ENCODE results near the gene ADCY9. TPM values are rescaled to one million over a fixed set of nuclear protein-coding genes. Genes with fewer than 3 reads are reported as not detected.

ADCY9 gene
- total RNA-seq, 1 experiment from 2014 or later, result 5.5 TPM

DNA sequence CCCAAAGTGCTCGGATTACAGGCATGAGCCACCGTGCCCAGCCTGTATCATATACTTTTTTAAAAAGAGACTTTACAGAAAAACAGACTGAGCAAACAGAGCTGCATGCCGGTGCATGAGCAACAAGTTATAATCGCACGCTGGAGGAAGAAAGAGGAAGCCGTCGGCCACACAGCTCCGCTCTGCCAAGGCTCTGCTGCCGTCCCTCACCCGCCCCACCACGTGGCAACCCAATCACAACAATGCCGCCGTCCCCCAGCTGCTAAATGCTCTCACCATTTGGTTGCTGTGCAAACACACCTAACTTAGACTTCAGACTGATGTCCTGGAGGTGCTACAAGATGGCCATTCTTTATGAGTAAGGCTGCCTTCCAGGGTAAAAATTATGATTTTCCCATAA lies 83.5 kb downstream of the ADCY9 start:
- DNase-seq (ENCODE audit: low read depth), result no peak

GRCh38 chr16:4028144-4028543 lies 88.1 kb downstream of the ADCY9 start:
- no peak for DNase-seq (ENCODE audit: low read depth)

DNA sequence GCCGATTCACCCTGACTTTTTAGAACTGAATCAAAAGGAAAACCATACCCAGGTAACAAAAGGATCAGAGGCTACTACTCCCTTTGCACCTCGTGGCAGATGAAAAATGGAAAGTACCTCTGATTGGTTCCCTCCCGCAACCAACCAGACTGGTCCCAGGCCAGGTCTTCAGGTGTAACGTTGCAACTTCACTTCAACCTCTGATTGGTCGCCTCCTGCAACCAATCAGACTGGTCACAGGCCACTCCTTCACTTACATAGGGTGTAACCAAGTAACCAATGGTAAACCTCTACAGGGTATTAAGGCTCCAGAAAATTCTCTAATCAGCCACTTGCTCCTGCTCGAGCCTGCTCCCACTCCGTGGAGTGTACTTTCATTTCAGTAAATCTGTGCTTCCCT lies 89.4 kb downstream of the ADCY9 start:
- DNase-seq (ENCODE audit: low read depth), result no peak

- no peak for DNase-seq (ENCODE audit: low read depth)
Observed at GRCh38 chr16:4025428-4025827, 90.8 kb downstream of the ADCY9 start.

GRCh38 chr16:4021916-4022315 lies 94.3 kb downstream of the ADCY9 start:
- no peak for DNase-seq (ENCODE audit: low read depth)

- peak; percentile 71 for DNase-seq (ENCODE audit: low read depth)
Observed at GRCh38 chr16:4021070-4021779, 95.0 kb downstream of the ADCY9 start.

DNA sequence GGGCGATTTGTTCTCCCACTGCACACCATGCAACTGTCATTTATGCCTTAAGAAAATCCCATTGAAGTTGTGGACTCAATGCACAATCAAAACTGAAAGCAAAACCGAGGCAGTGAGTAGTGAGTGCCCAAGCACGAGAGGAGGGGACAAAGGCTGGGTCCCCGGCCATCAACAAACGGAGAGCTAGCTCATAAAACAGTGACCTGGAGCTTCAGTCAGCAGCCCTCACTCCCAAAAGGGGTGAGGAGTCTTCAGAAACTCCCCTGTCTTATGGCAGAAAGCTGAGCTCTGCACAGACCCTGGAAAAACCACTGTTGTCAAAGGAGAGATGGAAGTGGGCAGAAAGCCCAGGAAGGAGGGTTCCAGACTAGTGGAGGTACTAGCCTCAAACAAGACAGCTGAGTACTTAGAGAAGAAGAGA lies 96.9 kb downstream of the ADCY9 start:
- DNase-seq (ENCODE audit: low read depth), result peak; percentile 46

GRCh38 chr16:4018391-4018790 lies 97.9 kb downstream of the ADCY9 start:
- DNase-seq (ENCODE audit: low read depth), result peak; percentile 23

DNA sequence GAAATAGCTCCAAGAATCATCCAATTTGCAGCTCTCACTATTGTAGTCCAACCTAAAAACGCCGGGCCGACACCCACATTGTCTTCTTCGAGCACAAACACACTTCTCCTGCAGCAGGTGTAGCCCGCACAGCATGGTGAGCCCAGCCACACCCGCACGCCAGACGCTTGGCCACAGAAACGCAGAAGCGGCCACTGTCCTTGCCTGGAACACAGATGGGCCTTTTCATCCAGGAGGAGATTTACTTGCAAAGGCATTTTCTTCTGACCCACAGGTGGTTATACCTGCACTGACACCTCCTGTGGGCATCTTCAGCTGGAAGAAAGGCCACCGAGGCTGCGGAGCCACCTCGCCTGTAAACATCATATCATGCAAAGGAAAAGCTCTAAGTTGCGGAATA lies 98.4 kb downstream of the ADCY9 start:
- no peak for DNase-seq (ENCODE audit: low read depth)

DNA sequence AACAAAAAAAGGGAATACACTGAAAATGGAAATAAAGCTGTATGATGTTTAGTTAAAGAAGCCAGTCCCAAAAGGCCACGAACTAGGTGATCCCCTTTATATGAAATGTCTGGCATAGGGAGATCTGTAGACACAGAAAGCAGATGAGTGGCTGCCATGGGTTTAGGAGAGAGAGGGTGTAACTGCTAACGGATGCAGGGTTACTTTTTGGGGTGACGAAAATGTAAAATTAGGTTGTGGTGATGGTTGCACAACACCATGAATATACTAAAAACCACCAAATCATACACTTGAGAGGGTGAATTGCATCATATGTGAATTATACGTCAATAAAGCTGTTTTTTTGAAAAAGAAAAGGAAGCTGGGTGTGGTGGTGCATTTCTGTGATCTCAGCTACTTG lies 99.6 kb downstream of the ADCY9 start:
- no peak for DNase-seq (ENCODE audit: low read depth)

DNA sequence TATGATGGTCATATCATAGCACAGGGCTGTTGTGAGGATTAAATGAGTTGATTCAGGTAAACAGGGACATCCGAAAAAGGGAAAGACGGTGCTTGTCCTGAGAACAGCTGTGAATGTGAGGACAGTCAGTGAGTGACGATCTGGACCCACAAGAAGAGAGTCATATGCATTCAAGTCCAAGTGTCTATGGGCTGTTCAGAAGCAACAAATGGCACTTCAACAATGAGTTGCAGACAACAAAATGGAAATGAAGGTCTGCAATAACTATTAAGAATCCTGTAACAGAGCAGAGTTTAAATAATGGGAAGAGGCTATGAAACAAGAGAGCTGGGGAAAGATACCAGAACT lies 100.3 kb downstream of the ADCY9 start:
- no peak for DNase-seq (ENCODE audit: low read depth)

- peak; percentile 30 for DNase-seq (ENCODE audit: low read depth)
Observed at GRCh38 chr16:4015275-4016004, 100.8 kb downstream of the ADCY9 start.

- no peak for DNase-seq (ENCODE audit: low read depth)
Observed at GRCh38 chr16:4011940-4012629, 104.2 kb downstream of the ADCY9 start.

GRCh38 chr16:4011225-4011939 lies 104.9 kb downstream of the ADCY9 start:
- DNase-seq (ENCODE audit: low read depth), result peak; percentile 32

DNA sequence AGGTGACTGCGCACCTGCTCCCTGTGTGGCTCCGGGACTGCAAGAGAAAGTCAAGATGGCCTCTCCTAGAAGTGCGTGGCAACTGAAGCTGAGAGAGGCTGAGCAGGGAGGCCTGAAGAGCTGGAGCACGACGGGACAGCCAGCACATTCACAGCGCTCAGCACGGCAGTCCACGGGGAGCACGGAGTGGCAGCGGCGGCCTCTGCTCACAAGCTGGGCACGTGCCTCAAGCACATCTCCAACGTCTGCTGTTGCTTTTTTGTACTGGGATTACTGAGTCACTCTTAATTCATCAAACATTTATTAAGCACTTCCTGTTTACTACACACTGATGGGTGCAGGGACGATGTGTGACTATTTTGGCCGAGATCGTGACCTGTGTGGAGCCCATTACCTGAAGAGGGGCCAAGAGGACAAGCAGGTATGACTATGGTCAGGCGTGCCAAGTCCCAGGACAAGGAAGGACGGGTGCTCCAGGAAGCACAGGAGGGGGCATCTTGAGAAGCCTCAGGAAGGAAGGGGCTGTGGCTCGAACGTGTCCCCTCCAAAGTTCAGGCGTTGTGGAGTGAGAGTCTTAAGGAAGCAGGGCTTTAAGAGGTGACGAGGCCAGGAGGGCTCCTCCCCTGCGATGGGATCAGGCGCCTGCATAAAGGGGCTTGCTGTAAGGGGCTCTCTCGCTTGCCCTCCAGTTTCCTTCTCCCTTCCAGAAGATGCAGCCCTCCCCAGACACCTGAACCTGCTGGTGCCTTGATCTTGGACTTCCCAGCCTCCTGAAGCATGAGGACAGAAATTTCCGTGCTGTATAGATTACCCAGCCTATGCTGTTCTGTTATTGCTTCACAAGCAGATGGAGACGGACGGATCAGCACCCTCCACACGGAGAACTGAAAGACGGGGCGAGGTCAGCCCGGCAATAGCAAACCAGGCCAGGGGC lies 105.8 kb downstream of the ADCY9 start:
- DNase-seq (ENCODE audit: low read depth), result no peak

GRCh38 chr16:4009177-4009576 lies 107.1 kb downstream of the ADCY9 start:
- DNase-seq (ENCODE audit: low read depth), result no peak

DNA sequence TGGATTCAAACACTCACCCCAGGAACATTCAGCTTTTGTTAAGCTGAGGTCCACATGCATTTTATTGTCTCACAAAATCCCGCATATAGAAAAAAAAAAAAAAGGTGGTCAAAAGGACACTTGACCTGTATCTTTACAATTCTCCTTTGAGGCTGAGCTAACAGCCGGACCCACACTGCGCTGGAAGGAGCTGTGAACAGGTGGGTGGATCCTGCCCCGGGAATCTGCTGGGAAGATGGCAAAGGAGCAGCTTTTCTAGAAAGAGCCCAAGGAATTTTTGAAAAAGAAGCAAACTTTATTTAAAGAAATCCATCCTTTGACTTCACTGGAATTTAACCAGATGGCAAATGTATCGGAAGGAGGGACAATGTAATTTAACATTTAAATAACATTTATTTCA lies 108.1 kb downstream of the ADCY9 start:
- DNase-seq (ENCODE audit: low read depth), result no peak

- no peak for DNase-seq (ENCODE audit: low read depth)
Observed at GRCh38 chr16:4006397-4006999, 109.7 kb downstream of the ADCY9 start.

DNA sequence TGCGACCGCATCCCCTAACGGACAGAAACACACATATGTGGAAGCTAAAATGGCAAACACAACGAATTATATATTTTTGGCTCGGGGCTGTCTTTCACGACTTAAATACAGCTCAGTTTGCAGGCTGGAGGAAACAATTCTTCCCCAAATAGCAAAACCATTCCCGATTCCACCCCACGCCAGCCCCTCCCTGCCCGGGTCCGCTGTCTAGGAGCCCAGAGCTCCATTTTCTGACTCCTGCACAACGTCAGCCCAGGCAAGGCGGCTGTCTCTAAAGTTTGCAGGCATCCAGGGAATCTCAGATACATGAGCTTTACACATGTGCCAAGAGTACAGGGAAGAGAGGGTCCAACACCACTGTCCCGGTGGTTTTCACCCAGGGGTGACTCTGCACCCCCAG lies 110.5 kb downstream of the ADCY9 start:
- no peak for DNase-seq (ENCODE audit: low read depth)

DNA sequence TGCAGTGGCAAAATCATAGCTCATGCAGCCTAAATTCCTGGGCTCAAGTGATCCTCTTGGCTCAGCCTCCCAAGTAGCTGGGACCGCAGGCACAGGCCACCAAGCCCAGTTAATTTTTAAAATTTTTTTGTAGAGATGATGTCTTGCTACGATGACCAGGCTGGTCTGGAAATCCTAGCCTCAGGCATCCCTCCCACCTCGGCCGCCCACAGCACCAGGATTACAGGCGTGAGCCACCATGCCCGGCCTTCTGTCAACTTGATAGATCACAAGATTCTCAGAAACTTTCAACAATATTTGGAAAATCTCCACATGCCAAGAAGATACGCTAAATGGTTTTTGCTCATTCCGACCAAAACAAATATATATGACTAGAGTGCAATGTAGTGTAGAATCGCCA lies 111.0 kb downstream of the ADCY9 start:
- no peak for DNase-seq (ENCODE audit: low read depth)

DNA sequence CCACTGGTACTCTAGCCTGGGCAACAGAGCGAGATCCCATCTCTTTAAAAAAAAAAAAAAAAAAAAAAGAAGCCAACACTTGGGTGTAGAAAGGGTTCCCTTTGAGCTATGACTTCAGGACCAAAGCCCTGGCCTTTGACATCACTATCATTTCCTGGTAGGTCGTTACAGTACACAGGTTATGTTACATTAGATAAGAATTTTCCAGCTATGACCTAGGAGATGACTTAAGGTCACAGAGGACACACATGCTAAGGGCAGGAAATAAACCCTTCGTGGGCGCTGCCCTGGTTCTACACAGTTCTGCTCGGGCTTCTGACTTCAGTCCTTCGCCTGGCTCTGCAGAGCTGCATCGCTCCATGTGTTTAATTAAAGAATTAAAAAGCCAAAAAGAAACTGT lies 112.0 kb downstream of the ADCY9 start:
- DNase-seq (ENCODE audit: low read depth), result no peak
